Lung (tissue), 12 donors: ENCODE data around the gene CAMKMT. TPM values are rescaled to one million over a fixed set of nuclear protein-coding genes. Genes with fewer than 3 reads are reported as not detected.

ENCODE experiments used
- ATAC-seq: fragments of 200-7000 bp; cut with Tn5 transposase; one replicate; pipeline ENCODE4 v1.9.1; 2020; ENCODE audit warnings: moderate number of reproducible peaks; ENCODE audit not compliant: insufficient read depth, low FRiP score
- DNase-seq, 3 donors: peaks; one replicate each; pipeline ENCODE4 v3.0.0-alpha.2; 2013 to 2017
- H3K27ac ChIP-seq, 2 donors: one replicate each; pipeline ENCODE4 v1.5.1; 2013; ENCODE audit warnings: mild to moderate bottlenecking in 2 of 2, moderate library complexity in 2 of 2, control low read depth in 1 of 2, inconsistent platforms in 1 of 2, low read depth in 1 of 2, low read length in 1 of 2
- H3K27me3 ChIP-seq, 3 donors: one replicate each; pipeline ENCODE4 v1.5.1; 2013; ENCODE audit warnings: low read length in 2 of 3; ENCODE audit not compliant: control insufficient read depth in 3 of 3, insufficient read depth in 3 of 3
- H3K36me3 ChIP-seq, 4 donors: one replicate each; pipeline ENCODE4 v1.5.1; 2013; ENCODE audit warnings: low read length in 4 of 4, mild to moderate bottlenecking in 1 of 4, moderate library complexity in 1 of 4; ENCODE audit not compliant: control insufficient read depth in 4 of 4, insufficient read depth in 4 of 4
- H3K4me1 ChIP-seq, 5 donors: one replicate each; pipeline ENCODE4 v1.5.1; 2013; ENCODE audit warnings: low read length in 5 of 5, mild to moderate bottlenecking in 2 of 5, moderate library complexity in 1 of 5; ENCODE audit not compliant: control insufficient read depth in 5 of 5, insufficient read depth in 5 of 5
- H3K4me3 ChIP-seq: one replicate; pipeline ENCODE4 v1.5.1; 2013; ENCODE audit warnings: mild to moderate bottlenecking, control low read depth, moderate library complexity
- H3K9ac ChIP-seq, 2 donors: one replicate each; pipeline ENCODE4 v1.5.1; 2013; ENCODE audit warnings: low read length in 2 of 2, control low read depth in 1 of 2; ENCODE audit not compliant: insufficient read depth in 1 of 2
- H3K9me3 ChIP-seq, 4 donors: one replicate each; pipeline ENCODE4 v1.5.1; 2013; ENCODE audit warnings: low read length in 3 of 4, mild to moderate bottlenecking in 1 of 4, moderate library complexity in 1 of 4; ENCODE audit not compliant: control insufficient read depth in 4 of 4, insufficient read depth in 3 of 4
- WGBS, 2 donors: extraction: QIAGEN DNeasy Blood & Tissue Kit; methylation state at CpG; one replicate each; pipeline ENCODE4 v1.1.7; 2013; 5-methylcytosine and 5-hydroxymethylcytosine counted together
- polyA plus RNA-seq, 2 donors: library from polyadenylated mRNA; stranded (reverse); fragments of 200-250 nt; gene quantifications; one replicate each; pipeline ENCODE4 v1.2.1, GENCODE V29; 2013
- total RNA-seq, 2 donors: library from RNA; depleted of rRNA in 1 of 2; stranded (reverse); fragments of >200 nt in 1 of 2; gene quantifications; one replicate each; pipeline ENCODE4 v1.2.1, GENCODE V29; 2014 to 2021
- TF ChIP-seq, protein P1 (sequence below): IDR thresholded peaks from 2 replicates; pipeline ENCODE4 v1.5.1; 2012; ENCODE audit warnings: mild to moderate bottlenecking; ENCODE audit errors: control extremely low read depth, extremely low read depth
- donor health status: control.
- donor health status: control.
- donor health status: Bipolar disorder and iron deficiency.
- donor health status: healthy.
- donor health status: DM: yes; HTN: yes; CAD: no.

The CAMKMT gene
- total and polyA plus RNA-seq, 4 donors = 3.6 to 19.7 (median 8.4) TPM

DNA sequence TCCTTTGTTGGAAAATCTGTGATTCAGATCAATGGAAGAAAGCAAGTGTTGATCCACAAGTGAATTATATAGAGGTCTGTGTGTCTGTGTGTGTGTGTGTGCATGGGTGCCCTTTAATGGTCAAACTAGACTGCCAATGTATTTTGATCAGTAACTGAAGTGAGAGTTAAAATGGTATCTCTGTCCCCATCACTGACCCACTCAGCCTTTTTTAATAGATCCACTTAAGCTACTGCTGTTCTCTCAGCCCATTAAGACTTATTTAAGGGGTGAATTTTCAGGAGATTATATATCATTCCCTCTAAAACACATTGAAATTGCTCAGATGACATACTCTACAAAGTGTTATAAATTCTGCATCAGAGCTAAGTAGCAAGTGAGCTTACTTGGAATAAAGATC, 386.0 kb downstream of the CAMKMT start:
- Histone ChIP-seq H3K9me3 (no peaks in the 10 kb centered on the region), H3K4me1 (peaks cover 0 to 10% (median 0%) of the 10 kb centered on the region in 5 donors), H3K36me3 (peaks cover 0 to 2% (median 0%) of the 10 kb centered on the region in 4 donors), H3K9ac (no peak overlapping the region), H3K4me3 (no peak overlapping the region), H3K27ac (no peak overlapping the region), H3K27me3 (no peaks in the 10 kb centered on the region)
- ATAC-seq (no peak), DNase-seq (no peak)
- TF ChIP-seq, protein P1, sequence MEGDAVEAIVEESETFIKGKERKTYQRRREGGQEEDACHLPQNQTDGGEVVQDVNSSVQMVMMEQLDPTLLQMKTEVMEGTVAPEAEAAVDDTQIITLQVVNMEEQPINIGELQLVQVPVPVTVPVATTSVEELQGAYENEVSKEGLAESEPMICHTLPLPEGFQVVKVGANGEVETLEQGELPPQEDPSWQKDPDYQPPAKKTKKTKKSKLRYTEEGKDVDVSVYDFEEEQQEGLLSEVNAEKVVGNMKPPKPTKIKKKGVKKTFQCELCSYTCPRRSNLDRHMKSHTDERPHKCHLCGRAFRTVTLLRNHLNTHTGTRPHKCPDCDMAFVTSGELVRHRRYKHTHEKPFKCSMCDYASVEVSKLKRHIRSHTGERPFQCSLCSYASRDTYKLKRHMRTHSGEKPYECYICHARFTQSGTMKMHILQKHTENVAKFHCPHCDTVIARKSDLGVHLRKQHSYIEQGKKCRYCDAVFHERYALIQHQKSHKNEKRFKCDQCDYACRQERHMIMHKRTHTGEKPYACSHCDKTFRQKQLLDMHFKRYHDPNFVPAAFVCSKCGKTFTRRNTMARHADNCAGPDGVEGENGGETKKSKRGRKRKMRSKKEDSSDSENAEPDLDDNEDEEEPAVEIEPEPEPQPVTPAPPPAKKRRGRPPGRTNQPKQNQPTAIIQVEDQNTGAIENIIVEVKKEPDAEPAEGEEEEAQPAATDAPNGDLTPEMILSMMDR = no peak

DNA sequence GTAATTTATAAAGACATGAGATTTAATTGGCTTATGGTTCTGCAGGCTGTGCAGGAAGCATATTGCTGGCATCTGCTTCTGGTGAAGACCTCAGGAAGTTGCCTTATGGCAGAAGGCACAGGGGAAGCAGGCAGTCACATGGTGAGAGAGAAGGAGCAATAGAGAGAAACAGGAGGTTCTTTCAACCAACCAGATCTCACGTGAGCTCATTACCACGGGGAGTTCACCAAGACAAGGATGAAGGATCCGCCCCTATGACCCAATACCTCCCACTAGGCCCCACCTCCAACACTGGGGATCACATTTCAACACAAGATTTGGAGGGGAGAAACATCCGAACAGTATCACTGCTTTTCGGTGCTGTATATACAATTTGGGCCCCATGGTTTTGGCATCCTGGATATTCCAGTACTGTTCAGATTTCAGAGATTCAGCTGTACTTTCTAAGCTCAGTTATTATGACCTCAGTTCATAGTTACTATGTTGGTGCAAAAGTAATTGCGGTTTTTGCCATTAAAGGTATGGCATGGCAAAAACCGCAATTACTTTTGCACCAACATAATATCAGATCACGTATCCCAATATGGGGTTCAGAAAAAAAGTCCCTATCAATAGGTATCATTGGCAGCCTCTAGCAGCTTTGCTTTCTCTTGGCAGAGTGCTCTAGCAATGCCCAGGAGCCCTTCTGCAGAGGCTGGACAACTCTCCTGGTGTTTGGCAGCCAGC, 390.2 kb downstream of the CAMKMT start:
- peaks cover 0 to 2% (median 0%) of the 10 kb centered on the region in 4 donors for H3K36me3 ChIP-seq
- ATAC-seq = no peak
- no peaks in the 10 kb centered on the region for H3K27me3 ChIP-seq
- TF ChIP-seq, protein P1 = no peak
- peaks cover 0 to 10% (median 0%) of the 10 kb centered on the region in 5 donors for H3K4me1 ChIP-seq
- 70 to 83% methylated on average over 8 of the region's 8 CpGs for WGBS, 2 donors
- no peak for DNase-seq
- H3K27ac ChIP-seq = no peak overlapping the region
- no peak overlapping the region for H3K4me3 ChIP-seq
- no peak overlapping the region for H3K9ac ChIP-seq
- no peaks in the 10 kb centered on the region for H3K9me3 ChIP-seq

DNA sequence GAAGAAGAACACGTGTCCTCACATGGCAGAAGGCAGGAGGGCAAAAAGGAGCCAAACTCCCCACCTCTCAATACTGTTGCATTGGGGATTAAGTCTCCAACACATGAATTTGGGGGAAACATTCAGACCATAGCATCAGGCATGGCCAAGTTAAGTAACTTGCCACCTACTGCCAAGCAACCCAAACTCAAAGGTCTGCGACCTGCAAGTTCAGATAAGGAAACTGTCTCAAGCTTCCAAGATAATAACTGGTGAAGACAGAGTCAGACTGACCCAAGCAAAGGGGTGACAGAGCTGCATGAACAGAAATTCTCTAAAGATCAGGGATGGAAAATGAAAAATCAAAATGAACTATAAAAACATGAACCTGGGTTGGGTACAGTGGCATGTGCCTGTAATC, 391.0 kb downstream of the CAMKMT start:
- WGBS, 2 donors = 97 to 100% methylated on average over 2 of the region's 2 CpGs

More for the DNA sequence above, 391.0 kb downstream of the CAMKMT start:
- Histone ChIP-seq H3K4me1 (peaks cover 0 to 10% (median 0%) of the 10 kb centered on the region in 5 donors), H3K27me3 (no peaks in the 10 kb centered on the region), H3K4me3 (no peak overlapping the region), H3K9ac (no peak overlapping the region), H3K27ac (no peak overlapping the region), H3K9me3 (no peaks in the 10 kb centered on the region), H3K36me3 (peaks cover 0 to 2% (median 0%) of the 10 kb centered on the region in 4 donors)
- DNase-seq = no peak
- TF ChIP-seq, protein P1 = no peak
- ATAC-seq = no peak
